ENCODE results near the gene IRF2.

DNA sequence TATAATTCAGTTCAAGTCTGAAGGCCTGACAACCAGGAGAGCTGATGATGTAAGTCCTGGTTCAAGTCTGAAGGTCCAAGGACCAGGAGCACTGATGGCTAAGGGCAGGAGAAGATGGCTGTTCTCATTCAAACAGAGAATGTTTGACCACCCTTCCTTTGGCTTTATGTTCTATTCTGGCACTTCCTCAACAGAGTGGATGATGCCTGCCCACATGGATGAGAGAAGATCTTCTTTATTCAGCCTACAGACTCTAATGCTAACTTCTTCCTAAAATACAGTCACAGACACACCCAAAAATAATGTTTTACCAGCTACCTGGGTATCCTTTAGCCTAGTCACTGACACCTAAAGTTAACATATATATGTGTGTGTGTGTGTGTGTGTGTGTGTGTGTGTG, 25.6 kb upstream of the IRF2 start:
- TF ChIP-seq EZH2 (IDR thresholded peaks at IDR 0.05; ENCODE audit: low read length): no peak
- TF ChIP-seq, protein P1, sequence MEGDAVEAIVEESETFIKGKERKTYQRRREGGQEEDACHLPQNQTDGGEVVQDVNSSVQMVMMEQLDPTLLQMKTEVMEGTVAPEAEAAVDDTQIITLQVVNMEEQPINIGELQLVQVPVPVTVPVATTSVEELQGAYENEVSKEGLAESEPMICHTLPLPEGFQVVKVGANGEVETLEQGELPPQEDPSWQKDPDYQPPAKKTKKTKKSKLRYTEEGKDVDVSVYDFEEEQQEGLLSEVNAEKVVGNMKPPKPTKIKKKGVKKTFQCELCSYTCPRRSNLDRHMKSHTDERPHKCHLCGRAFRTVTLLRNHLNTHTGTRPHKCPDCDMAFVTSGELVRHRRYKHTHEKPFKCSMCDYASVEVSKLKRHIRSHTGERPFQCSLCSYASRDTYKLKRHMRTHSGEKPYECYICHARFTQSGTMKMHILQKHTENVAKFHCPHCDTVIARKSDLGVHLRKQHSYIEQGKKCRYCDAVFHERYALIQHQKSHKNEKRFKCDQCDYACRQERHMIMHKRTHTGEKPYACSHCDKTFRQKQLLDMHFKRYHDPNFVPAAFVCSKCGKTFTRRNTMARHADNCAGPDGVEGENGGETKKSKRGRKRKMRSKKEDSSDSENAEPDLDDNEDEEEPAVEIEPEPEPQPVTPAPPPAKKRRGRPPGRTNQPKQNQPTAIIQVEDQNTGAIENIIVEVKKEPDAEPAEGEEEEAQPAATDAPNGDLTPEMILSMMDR (optimal IDR thresholded peaks at IDR 0.05 in 1 of 3, IDR thresholded peaks at IDR 0.05 in 1 of 3, conservative IDR thresholded peaks at IDR 0.05 in 1 of 3; ENCODE audit: extremely low read depth in 1 of 3, insufficient read depth in 2 of 3, low read length in 3 of 3): no peak
